ENCODE results near the gene DRD1.
"Not testable (repeated sequence)": the region's sequence is repeated elsewhere in the genome, so short reads cannot be mapped to it uniquely, and the experiment has no call there.

The DRD1 gene

DNA sequence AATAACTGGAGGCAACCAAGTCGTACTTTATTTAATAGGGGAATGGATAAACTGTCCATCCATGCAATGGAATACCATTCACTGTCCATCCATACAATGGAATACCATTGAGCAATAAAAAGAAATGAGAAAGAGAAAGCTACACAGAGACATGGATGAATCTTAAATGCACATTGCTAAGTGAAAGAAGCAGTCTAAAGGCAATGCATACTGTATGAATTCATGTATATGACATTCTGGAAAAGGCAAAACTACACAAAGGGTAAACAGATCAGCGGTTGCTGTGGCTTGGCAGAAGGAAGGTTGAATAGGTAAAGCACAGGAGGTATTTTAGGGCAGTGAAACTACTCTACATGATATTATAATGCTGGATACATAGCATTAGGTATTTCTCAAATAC is 16.2 kb downstream of the DRD1 start:
- DNase-seq (ENCODE audit: low read depth, low spot score) = no peak

DNA sequence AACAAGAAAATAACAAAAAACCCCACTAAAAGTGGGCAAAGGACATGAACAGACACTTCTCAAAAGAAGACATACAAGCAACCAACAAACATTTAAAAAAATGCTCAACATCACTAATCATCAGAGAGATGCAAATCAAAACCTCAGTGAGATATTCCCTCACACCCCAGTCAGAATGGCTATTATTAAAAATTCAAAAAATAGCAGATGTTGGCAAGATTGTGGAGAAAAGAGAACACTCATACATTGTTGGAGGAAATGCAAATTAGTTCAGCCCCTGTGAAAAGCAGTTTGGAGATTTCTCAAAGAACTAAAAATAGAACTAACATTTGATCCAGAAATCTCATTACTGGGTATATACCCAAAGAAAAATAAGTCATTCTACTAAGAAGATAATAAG is 19.4 kb downstream of the DRD1 start:
- DNase-seq (ENCODE audit: low read depth, low spot score) = not testable (repeated sequence)

DNA sequence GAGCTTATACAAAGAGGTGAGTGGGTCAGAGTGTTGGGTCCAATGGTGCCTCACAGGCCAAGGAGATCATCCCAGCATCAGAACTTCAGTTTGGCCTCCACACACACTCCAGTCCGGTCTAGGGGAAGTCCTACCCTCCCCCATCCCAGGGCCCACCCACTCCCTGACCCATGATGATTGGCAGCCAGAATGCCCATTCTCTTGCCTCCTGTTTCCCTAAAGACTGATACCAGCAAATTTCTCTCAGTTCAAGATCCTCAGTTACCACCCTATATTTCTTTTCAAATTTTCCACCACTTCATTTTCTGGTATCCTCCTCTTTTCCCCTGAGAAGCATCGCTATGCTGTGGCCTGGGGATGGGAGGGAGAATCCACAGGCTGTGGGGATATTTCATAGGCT is 21.9 kb downstream of the DRD1 start:
- no peak for DNase-seq (ENCODE audit: low read depth, low spot score)

DNA sequence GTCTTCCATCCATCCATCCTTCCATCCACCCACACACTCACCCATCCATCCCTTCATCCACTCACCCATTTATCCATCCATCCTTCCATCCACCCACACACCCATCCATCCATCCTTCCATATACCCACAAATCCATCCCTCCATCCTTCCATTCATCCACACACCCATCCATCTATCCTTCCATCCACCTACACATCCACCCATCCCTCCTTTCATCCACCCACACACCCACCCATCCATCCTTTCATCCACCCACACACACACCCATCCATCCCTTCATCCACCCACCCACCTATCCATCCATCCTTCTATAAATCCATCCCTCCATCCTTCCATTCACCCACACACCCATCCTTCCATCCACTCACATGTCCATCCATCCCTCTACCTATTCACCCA is 23.6 kb downstream of the DRD1 start:
- DNase-seq (ENCODE audit: low read depth, low spot score) = no peak

DNA sequence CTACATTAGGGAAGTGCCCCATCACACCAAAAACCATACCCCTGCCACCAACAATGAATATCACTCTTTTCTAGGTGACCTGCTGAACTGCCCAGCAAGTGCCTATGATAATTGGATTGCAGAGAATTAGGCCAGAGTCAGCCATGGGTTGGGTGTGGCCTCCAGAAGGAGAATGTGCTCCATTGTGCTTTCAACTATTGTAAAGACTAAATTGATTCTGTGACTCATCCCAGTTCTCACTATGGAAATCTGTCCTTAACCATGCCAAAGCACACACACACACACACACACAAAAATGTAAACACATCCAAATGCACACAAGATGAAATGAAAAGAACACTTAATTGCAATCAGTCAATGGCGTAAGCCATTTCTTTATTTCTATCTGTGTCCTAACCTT is 25.7 kb downstream of the DRD1 start:
- DNase-seq (ENCODE audit: low read depth, low spot score) = no peak

DNA sequence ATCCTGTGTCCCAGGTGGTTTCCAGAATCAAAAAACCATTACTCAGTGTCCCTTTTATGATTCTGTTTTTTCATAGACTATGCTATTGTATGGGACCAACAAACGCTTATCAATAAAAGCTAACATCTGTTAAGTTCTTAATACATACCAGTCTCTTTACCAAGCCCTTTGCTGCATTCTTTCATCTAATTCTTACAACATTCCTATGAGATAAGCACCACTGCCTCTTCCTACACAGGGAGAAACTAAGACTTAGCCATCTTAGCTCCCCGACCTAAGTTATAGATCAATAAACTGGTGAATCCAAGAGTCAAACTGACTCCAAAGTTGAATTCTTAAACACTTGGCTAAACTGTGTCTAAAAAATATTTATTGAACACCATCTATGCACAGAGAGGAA is 26.6 kb downstream of the DRD1 start:
- no peak for DNase-seq (ENCODE audit: low read depth, low spot score)

DNA sequence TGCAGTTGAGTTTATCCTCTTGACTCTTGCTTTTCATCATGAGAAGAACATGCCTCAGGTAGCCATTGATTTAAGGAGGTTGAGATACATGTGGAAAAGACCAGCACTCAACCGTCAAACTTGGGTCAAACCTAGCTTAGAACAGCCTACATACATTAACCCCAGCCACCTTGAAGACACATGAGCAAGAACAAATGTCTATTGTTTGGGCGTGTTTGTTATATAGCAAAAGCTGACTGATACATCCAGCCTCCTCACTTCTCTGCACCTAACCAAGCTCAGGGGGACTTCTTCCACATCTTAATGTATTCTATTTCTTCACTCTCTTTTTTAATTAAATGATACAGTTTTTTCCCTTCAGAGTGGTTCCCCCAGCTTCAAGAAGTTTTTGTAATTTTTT is 28.7 kb downstream of the DRD1 start:
- no peak for DNase-seq (ENCODE audit: low read depth, low spot score)

DNA sequence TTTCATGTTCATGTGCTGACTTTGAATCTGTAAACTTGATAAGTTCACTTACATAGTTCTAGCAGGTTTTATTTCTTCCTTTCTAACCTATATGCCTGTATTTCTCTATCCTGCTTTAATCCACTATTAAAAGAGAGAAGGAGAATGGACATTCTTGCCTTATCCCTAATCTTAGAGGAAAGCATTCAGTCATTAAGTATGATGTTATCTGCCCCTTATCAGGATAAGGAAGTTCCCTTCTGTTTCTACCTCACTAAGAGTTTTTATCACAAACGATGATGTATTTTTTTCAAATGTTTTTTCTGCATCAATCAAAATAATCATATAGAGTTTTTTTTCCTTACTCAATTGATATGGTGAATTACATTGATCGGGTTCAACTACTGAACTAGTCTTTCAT is 33.1 kb downstream of the DRD1 start:
- DNase-seq (ENCODE audit: low read depth, low spot score) = no peak

DNA sequence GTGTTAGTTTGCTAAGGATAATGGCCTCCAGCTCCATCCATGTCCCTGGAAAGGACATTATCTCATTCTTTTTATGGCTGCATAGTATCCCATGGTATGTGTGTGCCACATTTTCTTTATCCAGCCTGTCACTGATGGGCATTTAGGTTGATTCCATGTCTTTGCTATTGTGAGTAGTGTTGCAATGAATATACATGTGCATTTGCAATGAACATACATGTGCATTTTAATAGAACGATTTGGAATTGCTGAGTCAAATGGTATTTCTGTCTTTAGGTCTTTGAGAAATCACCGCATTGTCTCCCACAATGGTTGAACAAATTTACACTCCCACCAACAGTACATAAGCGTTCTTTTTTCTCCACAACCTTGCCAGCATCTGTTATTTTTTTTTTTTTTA is 37.7 kb downstream of the DRD1 start:
- no peak for DNase-seq (ENCODE audit: low read depth, low spot score)

DNA sequence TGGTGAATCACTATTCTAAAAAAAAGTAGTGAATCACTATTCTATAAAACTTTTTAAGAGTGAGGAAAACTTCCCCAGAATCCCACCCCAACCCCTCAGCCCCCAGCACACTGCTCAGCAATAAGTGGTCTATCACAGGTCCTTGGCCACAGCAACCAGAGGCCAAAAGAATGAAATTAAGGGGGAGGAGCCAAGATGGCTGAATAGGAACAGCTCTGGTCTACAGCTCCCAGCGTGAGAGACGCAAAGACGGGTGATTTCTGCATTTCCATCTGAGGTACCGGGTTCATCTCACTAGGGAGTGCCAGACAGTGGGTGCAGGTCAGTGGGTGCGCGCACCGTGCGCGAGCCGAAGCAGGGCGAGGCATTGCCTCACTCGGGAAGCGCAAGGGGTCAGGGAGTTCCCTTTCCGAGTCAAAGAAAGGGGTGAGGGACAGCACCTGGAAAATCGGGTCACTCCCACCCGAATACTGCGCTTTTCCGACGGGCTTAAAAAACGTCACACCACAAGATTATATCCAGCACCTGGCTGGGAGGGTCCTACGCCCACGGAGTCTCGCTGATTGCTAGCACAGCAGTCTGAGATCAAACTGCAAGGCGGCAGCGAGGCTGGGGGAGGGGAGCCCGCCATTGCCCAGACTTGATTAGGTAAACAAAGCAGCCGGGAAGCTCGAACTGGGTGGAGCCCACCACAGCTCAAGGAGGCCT is 46.2 kb downstream of the DRD1 start:
- DNase-seq (ENCODE audit: low read depth, low spot score) = not testable (repeated sequence)

DNA sequence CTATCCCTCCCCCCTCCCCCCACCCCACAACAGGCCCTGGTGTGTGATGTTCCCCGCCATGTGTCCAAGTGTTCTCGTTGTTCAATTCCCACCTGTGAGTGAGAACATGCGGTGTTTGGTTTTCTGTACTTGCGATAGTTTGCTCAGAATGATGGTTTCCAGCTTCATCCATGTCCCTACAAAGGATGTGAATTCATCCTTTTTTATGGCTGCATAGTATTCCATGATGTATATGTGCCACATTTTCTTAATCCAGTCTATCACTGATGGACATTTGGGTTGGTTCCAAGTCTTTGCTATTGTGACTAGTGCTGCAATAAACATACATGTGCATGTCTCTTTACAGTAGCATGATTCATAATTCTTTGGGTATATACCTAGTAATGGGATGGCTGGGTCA is 48.6 kb downstream of the DRD1 start:
- DNase-seq (ENCODE audit: low read depth, low spot score) = not testable (repeated sequence)

DNA sequence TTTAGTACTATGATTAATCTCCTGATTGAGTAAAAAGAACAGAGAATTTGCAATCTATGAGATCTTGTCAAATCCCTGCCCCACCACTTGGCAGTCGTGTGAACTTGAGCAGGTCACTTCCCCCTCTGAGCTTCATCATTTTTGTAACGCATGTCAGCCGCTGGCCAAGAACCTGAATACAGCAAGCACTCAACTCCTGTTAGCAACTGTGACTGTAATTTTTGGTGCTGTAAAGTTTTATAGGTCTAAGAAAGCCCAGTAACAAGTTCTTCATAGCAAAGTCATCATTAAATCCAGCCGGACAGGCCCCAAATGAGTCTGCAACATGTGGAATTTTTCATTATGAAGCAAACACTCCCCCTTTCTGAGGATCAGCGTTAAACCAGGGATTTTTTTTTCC is 49.4 kb downstream of the DRD1 start:
- no peak for DNase-seq (ENCODE audit: low read depth, low spot score)

DNA sequence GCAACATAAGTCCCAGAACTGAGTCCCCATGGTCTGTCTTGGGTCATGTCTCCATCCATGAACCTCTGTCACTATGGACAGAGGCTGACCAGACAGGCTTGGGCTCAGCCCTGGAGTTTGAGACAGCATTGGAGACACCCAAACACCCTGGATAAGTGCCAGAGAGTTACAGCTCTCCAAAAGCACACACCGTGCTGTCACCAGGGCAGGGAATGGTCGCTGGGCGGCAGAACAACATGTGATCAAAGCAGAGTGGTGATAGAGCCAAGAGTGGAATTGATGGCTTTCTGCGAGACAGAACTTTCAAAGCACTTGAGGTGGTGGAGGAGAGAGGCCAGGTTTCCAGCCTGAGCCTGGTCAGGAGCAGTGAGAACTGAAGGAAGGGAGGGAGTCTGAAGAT is 50.1 kb downstream of the DRD1 start:
- DNase-seq (ENCODE audit: low read depth, low spot score) = no peak

DNA sequence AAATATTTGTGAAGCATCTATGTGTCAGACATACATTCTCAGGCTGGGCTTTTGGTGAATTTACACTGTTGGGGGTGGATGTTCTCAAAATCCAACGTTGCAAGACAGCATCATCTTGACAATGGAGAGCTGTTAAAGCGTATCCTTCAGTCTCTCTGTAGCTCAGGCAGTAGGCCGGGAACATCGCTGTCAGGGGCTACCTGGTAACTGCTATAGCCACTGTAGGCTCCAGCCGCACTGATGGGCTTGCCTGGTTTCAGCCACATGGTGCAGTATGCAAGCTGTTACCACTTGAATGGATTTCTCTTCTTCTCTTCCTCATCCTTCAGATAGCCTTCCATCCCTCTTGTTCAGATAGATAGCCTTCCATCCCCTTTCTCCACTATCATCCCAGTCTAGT is 51.7 kb downstream of the DRD1 start:
- no peak for DNase-seq (ENCODE audit: low read depth, low spot score)

DNA sequence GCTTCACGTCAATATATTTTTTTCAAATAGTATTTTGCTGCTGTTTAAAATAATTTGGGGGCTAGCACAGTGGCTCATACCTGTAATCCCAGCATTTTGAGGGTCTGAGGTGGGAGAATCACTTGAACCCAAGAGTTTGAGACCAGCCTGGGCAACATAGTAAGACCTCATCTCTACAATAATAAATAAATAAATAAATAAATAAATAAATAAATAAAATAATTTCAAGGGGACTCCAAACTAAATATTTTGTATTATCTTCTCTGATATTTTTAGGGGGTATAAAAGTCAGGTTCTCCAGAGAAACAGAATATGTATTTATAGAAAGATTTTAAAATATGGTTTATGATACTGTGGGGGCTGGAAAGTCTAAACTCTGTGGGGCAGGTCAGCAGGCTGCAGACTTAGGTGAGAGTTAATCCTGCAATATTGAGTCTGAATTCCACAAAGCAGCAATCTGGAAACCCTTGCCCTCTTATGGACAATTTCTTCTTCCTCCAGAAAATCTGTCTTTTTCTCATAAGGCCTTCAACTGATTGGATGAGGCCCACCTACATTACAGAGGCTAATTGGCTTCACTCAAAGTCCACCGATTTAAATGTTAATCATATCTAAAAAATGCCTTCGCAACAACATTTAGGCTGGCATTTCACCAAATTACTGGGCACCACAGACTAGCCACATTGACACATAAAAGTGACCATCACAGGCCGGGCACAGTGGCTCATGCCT is 53.5 kb downstream of the DRD1 start:
- DNase-seq (ENCODE audit: low read depth, low spot score) = no peak

All from astrocyte of the hippocampus (primary cell).